IMR-90 (cell line): Measurements from ENCODE around the gene IL11. TPM values are rescaled to one million over a fixed set of nuclear protein-coding genes. Genes with fewer than 3 reads are reported as not detected.

Source experiments
- ATAC-seq: fragments of 200-7000 bp; cut with Tn5 transposase; 2 replicates; pipeline ENCODE4 v1.9.1; 2020; ENCODE audit warnings: low read depth, mild to moderate bottlenecking, moderate library complexity
- BruUV-seq: library from RNA; stranded (reverse); fragments of 400-500 nt; replicated peaks from 2 replicates; lab custom pipeline; 2021; lab: Mats Ljungman, UMichigan
- CTCF ChIA-PET: fragments of 300-600 bp; formaldehyde crosslinking; extraction: SDS; loops from one replicate; lab custom pipeline; 2021; ENCODE audit warnings: antibody characterized with exemption; lab: Yijun Ruan, JAX
- POLR2A ChIA-PET: fragments of 300-600 bp; sonication (Branson Sonifier 250); formaldehyde crosslinking; loops from one replicate; lab custom pipeline; 2022; ENCODE audit warnings: antibody characterized with exemption; ENCODE audit not compliant: unreplicated experiment; lab: Charles Lee
- DNase-seq: peaks from one replicate; pipeline ENCODE4 v3.0.0; 2013
- H2AFZ ChIP-seq: replicated peaks from 2 replicates; pipeline ENCODE3; 2013; ENCODE audit warnings: low read length, mild to moderate bottlenecking; ENCODE audit not compliant: poor library complexity
- H2AK5ac ChIP-seq: 2 replicates; pipeline ENCODE4 v1.6.1; 2013; ENCODE audit warnings: low read depth, low read length, inconsistent platforms
- H2AK9ac ChIP-seq: replicated peaks from 2 replicates; pipeline ENCODE3; 2013; ENCODE audit warnings: mild to moderate bottlenecking, low read depth, low read length, moderate library complexity; ENCODE audit not compliant: poor library complexity
- H2BK120ac ChIP-seq: 2 replicates; pipeline ENCODE4 v1.6.1; 2013; ENCODE audit warnings: low read depth, low read length, inconsistent platforms
- H2BK15ac ChIP-seq: 3 replicates; pipeline ENCODE4 v1.6.1; 2013; ENCODE audit warnings: low read depth, low read length, inconsistent platforms
- H2BK20ac ChIP-seq: 2 replicates; pipeline ENCODE4 v1.6.1; 2013; ENCODE audit warnings: low read depth, mild to moderate bottlenecking, inconsistent platforms, low read length, moderate library complexity
- H2BK5ac ChIP-seq: 2 replicates; pipeline ENCODE4 v1.6.1; 2013; ENCODE audit warnings: mild to moderate bottlenecking, low read depth, low read length, inconsistent platforms; ENCODE audit not compliant: poor library complexity, severe bottlenecking
- H3K14ac ChIP-seq: replicated peaks from 2 replicates; pipeline ENCODE4 v1.6.1; 2013; ENCODE audit warnings: low read depth, low read length, inconsistent platforms
- H3K18ac ChIP-seq: 2 replicates; pipeline ENCODE4 v1.6.1; 2013; ENCODE audit warnings: low read depth, low read length, control low read depth
- H3K23ac ChIP-seq: 2 replicates; pipeline ENCODE4 v1.6.1; 2013; ENCODE audit warnings: low read depth, low read length, inconsistent platforms
- H3K27ac ChIP-seq: 2 replicates; pipeline ENCODE4 v1.5.1; 2013; ENCODE audit warnings: mild to moderate bottlenecking, control low read depth, low read length; ENCODE audit not compliant: insufficient read depth
- H3K27me3 ChIP-seq: 2 replicates; pipeline ENCODE4 v1.6.1; 2013; ENCODE audit warnings: low read length; ENCODE audit not compliant: control insufficient read depth, insufficient read depth
- H3K36me3 ChIP-seq: 2 replicates; pipeline ENCODE4 v1.6.1; 2013; ENCODE audit warnings: low read length, mixed read lengths; ENCODE audit not compliant: control insufficient read depth, insufficient read depth
- H3K4ac ChIP-seq: 2 replicates; pipeline ENCODE4 v1.6.1; 2013; ENCODE audit warnings: low read depth, low read length, inconsistent platforms
- H3K4me1 ChIP-seq: 2 replicates; pipeline ENCODE4 v1.6.1; 2013; ENCODE audit warnings: low read length, mixed read lengths; ENCODE audit not compliant: control insufficient read depth, insufficient read depth
- H3K4me2 ChIP-seq: 2 replicates; pipeline ENCODE4 v1.6.1; 2013; ENCODE audit warnings: low read depth, mild to moderate bottlenecking, control low read depth, low read length, moderate library complexity
- H3K4me3 ChIP-seq: 2 replicates; pipeline ENCODE4 v1.5.1; 2013; ENCODE audit warnings: low read depth, mild to moderate bottlenecking, control low read depth, low read length, moderate library complexity; ENCODE audit not compliant: insufficient read depth
- H3K56ac ChIP-seq: 2 replicates; pipeline ENCODE4 v1.6.1; 2013; ENCODE audit warnings: low read length, inconsistent platforms; ENCODE audit not compliant: insufficient read depth; ENCODE audit errors: extremely low read depth
- H3K79me1 ChIP-seq, 2 experiments: 2 replicates each; pipeline ENCODE4 v1.6.1; 2013; ENCODE audit warnings: low read length in 2 of 2, inconsistent platforms in 1 of 2, low read depth in 1 of 2
- H3K9ac ChIP-seq: 2 replicates; pipeline ENCODE4 v1.6.1; 2013; ENCODE audit warnings: low read depth, low read length, control low read depth
- H3K9me1 ChIP-seq: 2 replicates; pipeline ENCODE4 v1.6.1; 2013; ENCODE audit warnings: low read length, inconsistent platforms; ENCODE audit not compliant: insufficient read depth
- H3K9me3 ChIP-seq: 2 replicates; pipeline ENCODE4 v1.6.1; 2013; ENCODE audit warnings: low read length; ENCODE audit not compliant: control insufficient read depth, insufficient read depth
- H4K20me1 ChIP-seq: 2 replicates; pipeline ENCODE4 v1.6.1; 2013; ENCODE audit warnings: low read length, inconsistent platforms; ENCODE audit not compliant: insufficient read depth
- H4K5ac ChIP-seq: 2 replicates; pipeline ENCODE4 v1.6.1; 2013; ENCODE audit warnings: mild to moderate bottlenecking, low read depth, low read length, control low read depth
- H4K8ac ChIP-seq, 2 experiments: 2 replicates each; pipeline ENCODE4 v1.6.1; 2013; ENCODE audit warnings: low read depth in 2 of 2, low read length in 2 of 2, control low read depth in 1 of 2, inconsistent platforms in 1 of 2
- H4K91ac ChIP-seq: 2 replicates; pipeline ENCODE4 v1.6.1; 2013; ENCODE audit warnings: low read depth, low read length, inconsistent platforms; ENCODE audit not compliant: insufficient read depth
- BHLHE40 ChIP-seq: fragments of 150-350 bp; IDR thresholded peaks from 2 replicates; pipeline ENCODE4 v1.6.1; 2016; ENCODE audit warnings: mild to moderate bottlenecking, low read depth, low read length
- CEBPB ChIP-seq: IDR thresholded peaks from 2 replicates; pipeline ENCODE4 v1.6.1; 2012; ENCODE audit warnings: low read depth, low read length, improper control_type of control experiment
- CHD1 ChIP-seq: IDR thresholded peaks from 2 replicates; pipeline ENCODE4 v1.6.1; 2012; ENCODE audit warnings: low read depth, low read length, improper control_type of control experiment
- MAZ ChIP-seq: IDR thresholded peaks from 2 replicates; pipeline ENCODE4 v1.6.1; 2012; ENCODE audit warnings: low read depth, mild to moderate bottlenecking, low read length, improper control_type of control experiment, moderate library complexity, borderline replicate concordance
- NFE2L2 ChIP-seq: fragments of 150-350 bp; IDR thresholded peaks from 2 replicates; pipeline ENCODE4 v1.6.1; 2016; ENCODE audit warnings: low read depth, mild to moderate bottlenecking, low read length
- RAD21 ChIP-seq: IDR thresholded peaks from 2 replicates; pipeline ENCODE4 v1.6.1; 2012; ENCODE audit warnings: low read length, improper control_type of control experiment
- RCOR1 ChIP-seq: IDR thresholded peaks from 2 replicates; pipeline ENCODE4 v1.6.1; 2012; ENCODE audit warnings: mild to moderate bottlenecking, low read length, improper control_type of control experiment; ENCODE audit not compliant: insufficient replicate concordance
- SMC3 ChIP-seq: fragments of 150-350 bp; IDR thresholded peaks from 2 replicates; pipeline ENCODE4 v1.6.1; 2016; ENCODE audit warnings: low read depth, mild to moderate bottlenecking, antibody characterized with exemption, low read length, moderate library complexity
- USF2 ChIP-seq: fragments of 150-350 bp; IDR thresholded peaks from 2 replicates; pipeline ENCODE4 v1.6.1; 2017; ENCODE audit warnings: mild to moderate bottlenecking, antibody characterized with exemption, low read length, low read depth
- WGBS, 2 experiments: methylation state at CpG; one replicate each; pipeline versions ENCODE4 v1.1.5 to v1.1.7; 2013; ENCODE audit warnings: missing lambda C conversion rate in 2 of 2; ENCODE audit not compliant: insufficient read length in 1 of 2; ENCODE audit errors: extremely low coverage in 2 of 2; 5-methylcytosine and 5-hydroxymethylcytosine counted together
- dilution Hi-C: fragments of 300-500 bp; cut with HindIII; formaldehyde crosslinking; loops from one replicate; pipeline ENCODE4 v1.14.3; 2018; ENCODE audit warnings: low sequenced_read_pairs; ENCODE audit not compliant: unreplicated experiment
- in situ Hi-C: fragments of 300-500 bp; cut with MboI; formaldehyde crosslinking; loops from 3 replicates; pipeline ENCODE4 v1.14.3; 2019; ENCODE audit warnings: low sequenced_read_pairs, inconsistent platforms, mixed read lengths
- intact Hi-C: fragments of 100-400 bp; cut with micrococcal nuclease; formaldehyde crosslinking; loops from 2 replicates; pipeline ENCODE4 v1.10.0; 2022
- polyA plus RNA-seq, 3 experiments: library from polyadenylated mRNA; depleted of rRNA; stranded (reverse); fragments of >200 nt; gene quantifications; 2 replicates each; pipeline ENCODE4 v1.2.3, GENCODE V29; 2012; ENCODE audit warnings: low replicate concordance in 1 of 3
- total RNA-seq: library from RNA; depleted of rRNA; stranded (reverse); fragments of >200 nt; gene quantifications from 2 replicates; pipeline ENCODE4 v1.2.3, GENCODE V29; 2012

IL11 gene
- total and polyA plus RNA-seq, 2 of the 4 experiments (the other 2 are of a cell fraction) = 14.3 to 33.6 TPM

- TF ChIP-seq CEBPB (no peak), MAZ (no peak), NFE2L2 (no peak), BHLHE40 (no peak), CHD1 (no peak), RCOR1 (no peak)
Measured at GRCh38 chr19:55345101-55345817, 25.0 kb downstream of the IL11 start (continued).

GRCh38 chr19:55344444-55344843 is 25.8 kb downstream of the IL11 start:
- Histone ChIP-seq H3K79me1 (peaks cover 4 to 17% of the 10 kb centered on the region in 2 experiments; a peak in 3 of 4 replicates), H2AK5ac (no peak overlapping the region), H3K9me1 (peaks cover 6% of the 10 kb centered on the region; the same call in 1 of the 2 replicates), H3K56ac (no peak overlapping the region), H3K27me3 (no peaks in the 10 kb centered on the region), H3K4me2 (no peak overlapping the region), H3K27ac (no peak overlapping the region), H3K9ac (no peak overlapping the region), H2BK20ac (0 out of 2 replicates have a peak overlapping the region, but pooled peaks have one; percentile 43), H3K4me1 (peaks cover 10% of the 10 kb centered on the region), H3K18ac (no peak overlapping the region), H4K8ac (no peak overlapping the region), H3K4me3 (no peak overlapping the region), H2BK5ac (no peak overlapping the region), H3K36me3 (peaks cover 18% of the 10 kb centered on the region; the same call in 1 of the 2 replicates), H2AFZ (no peak overlapping the region), H4K20me1 (peaks cover 6% of the 10 kb centered on the region), H2BK120ac (peak overlapping the region; percentile 23; the same call in 1 of the 2 replicates), H3K4ac (peak overlapping the region; percentile 27), H4K5ac (no peak overlapping the region), H2AK9ac (peak overlapping the region; percentile 78), H3K9me3 (no peaks in the 10 kb centered on the region), H2BK15ac (no peak overlapping the region), H3K23ac (no peak overlapping the region), H3K14ac (no peak overlapping the region; the same call in 1 of the 2 replicates), H4K91ac (no peak overlapping the region)
- dilution Hi-C loops = no loop called here
- CTCF ChIA-PET = no interaction called here
- ATAC-seq (no peak), DNase-seq (no peak)
- in situ Hi-C loops = no loop called here
- no TSS peak for BruUV-seq
- intact Hi-C loops = no loop called here
- TF ChIP-seq RAD21 (no peak), USF2 (no peak), SMC3 (no peak), BHLHE40 (no peak), CHD1 (no peak)
- WGBS, 2 experiments = 67% methylated on average over 6 of the region's 9 CpGs; no CpG with 5 or more reads in 1 of the 2 experiments
- POLR2A ChIA-PET = no interaction called here
